GM23338 (cell line): ENCODE data around the gene RASA3. TPM values are rescaled to one million over a fixed set of nuclear protein-coding genes. Genes with fewer than 3 reads are reported as not detected.

ENCODE experiments used
- ATAC-seq: fragments of 200-7000 bp; cut with Tn5 transposase; 3 replicates; pipeline ENCODE4 v1.9.1; 2020
- DNase-seq: peaks from one replicate; pipeline ENCODE4 v3.0.0-alpha.2; 2015; ENCODE audit warnings: low spot score
- H2AFZ ChIP-seq: fragments of 200-600 bp; sonication (generic); 2 replicates; pipeline ENCODE4 v1.8.0; 2016; ENCODE audit warnings: antibody characterized with exemption, mild to moderate bottlenecking, moderate library complexity
- H3F3A ChIP-seq: fragments of 200-600 bp; sonication (generic); replicated peaks from 2 replicates; pipeline ENCODE4 v1.8.0; 2017; ENCODE audit warnings: antibody characterized with exemption, mixed run types, low read depth
- H3K27ac ChIP-seq: fragments of 200-600 bp; sonication (generic); 2 replicates; pipeline ENCODE4 v1.6.1; 2016; ENCODE audit warnings: low read depth
- H3K27me3 ChIP-seq: fragments of 200-600 bp; sonication (generic); 2 replicates; pipeline ENCODE4 v1.8.0; 2016; ENCODE audit warnings: mild to moderate bottlenecking, mixed run types, moderate library complexity; ENCODE audit not compliant: insufficient read depth
- H3K36me3 ChIP-seq: fragments of 200-600 bp; sonication (generic); 2 replicates; pipeline ENCODE4 v1.8.0; 2016; ENCODE audit warnings: mild to moderate bottlenecking; ENCODE audit not compliant: insufficient read depth
- H3K4me1 ChIP-seq: fragments of 200-600 bp; sonication (generic); 2 replicates; pipeline ENCODE4 v1.8.0; 2016; ENCODE audit warnings: mild to moderate bottlenecking, moderate library complexity; ENCODE audit not compliant: insufficient read depth
- H3K4me2 ChIP-seq: fragments of 200-600 bp; sonication (generic); 2 replicates; pipeline ENCODE4 v1.7.1; 2017; ENCODE audit warnings: mixed run types
- H3K4me3 ChIP-seq: fragments of 200-600 bp; sonication (generic); 2 replicates; pipeline ENCODE4 v1.6.1; 2016; ENCODE audit warnings: mixed run types
- H3K79me2 ChIP-seq: fragments of 200-600 bp; sonication (generic); replicated peaks from 2 replicates; pipeline ENCODE4 v1.8.0; 2017; ENCODE audit warnings: mild to moderate bottlenecking; ENCODE audit not compliant: insufficient read depth
- H3K9me2 ChIP-seq: fragments of 200-600 bp; sonication (generic); 2 replicates; pipeline ENCODE4 v1.8.0; 2017; ENCODE audit not compliant: insufficient read depth
- H4K20me1 ChIP-seq: fragments of 200-600 bp; sonication (generic); replicated peaks from 2 replicates; pipeline ENCODE4 v1.8.0; 2017; ENCODE audit warnings: mild to moderate bottlenecking; ENCODE audit not compliant: insufficient read depth
- H3K27ac Mint-ChIP-seq: 2 replicates; pipeline ENCODE4 v1.8.0; 2020; ENCODE audit warnings: inconsistent platforms, mild to moderate bottlenecking, moderate library complexity, mixed read lengths
- H3K27me3 Mint-ChIP-seq: 3 replicates; pipeline ENCODE4 v1.8.0; 2022; ENCODE audit warnings: low read depth, mild to moderate bottlenecking, moderate library complexity, mixed read lengths, inconsistent platforms; ENCODE audit not compliant: insufficient read depth, poor library complexity
- H3K36me3 Mint-ChIP-seq: 3 replicates; pipeline ENCODE4 v1.8.0; 2021; ENCODE audit warnings: low read depth, mild to moderate bottlenecking, inconsistent platforms, moderate library complexity, mixed read lengths
- H3K4me1 Mint-ChIP-seq: 3 replicates; pipeline ENCODE4 v1.8.0; 2020; ENCODE audit warnings: mild to moderate bottlenecking, inconsistent platforms, mixed read lengths
- H3K4me3 Mint-ChIP-seq: 3 replicates; pipeline ENCODE4 v1.8.0; 2021; ENCODE audit warnings: moderate library complexity, mild to moderate bottlenecking, inconsistent platforms, mixed read lengths
- H3K9me3 Mint-ChIP-seq: 3 replicates; pipeline ENCODE4 v1.8.0; 2020; ENCODE audit warnings: moderate library complexity, mild to moderate bottlenecking, inconsistent platforms, mixed read lengths
- CREB1 ChIP-seq: fragments of 250-450 bp; sonication (Bioruptor Pico); IDR thresholded peaks from 2 replicates; pipeline ENCODE4 v1.5.0; 2020; ENCODE audit warnings: low read depth, mild to moderate bottlenecking, moderate library complexity
- CTCF ChIP-seq, 2 experiments: fragments of 200-600 bp in 1 of 2; sonication (generic) in 1 of 2; conservative IDR thresholded peaks; 2 replicates each; pipeline versions ENCODE4 v1.5.1 to v1.6.1; 2016 to 2017; ENCODE audit warnings: antibody characterized with exemption in 2 of 2, low read depth in 2 of 2, mild to moderate bottlenecking in 2 of 2, moderate library complexity in 1 of 2
- EZH2 ChIP-seq: fragments of 200-600 bp; sonication (generic); IDR thresholded peaks from one replicate; pipeline ENCODE4 v1.8.0; 2017; ENCODE audit warnings: antibody characterized with exemption, mild to moderate bottlenecking, low read depth; ENCODE audit not compliant: unreplicated experiment
- EZH2phosphoT487 ChIP-seq: fragments of 200-600 bp; sonication (generic); IDR thresholded peaks from one replicate; pipeline ENCODE4 v1.8.1; 2018; ENCODE audit warnings: antibody characterized with exemption; ENCODE audit not compliant: unreplicated experiment
- NANOG ChIP-seq: IDR thresholded peaks from 2 replicates; pipeline ENCODE4 v1.6.1; 2016; ENCODE audit warnings: antibody characterized with exemption, borderline replicate concordance
- POLR2AphosphoS5 ChIP-seq: IDR thresholded peaks from 2 replicates; pipeline ENCODE4 v1.6.1; 2016; ENCODE audit warnings: antibody characterized with exemption, low read depth
- STAT1 ChIP-seq: IDR thresholded peaks from one replicate; pipeline ENCODE4 v1.6.1; 2016; ENCODE audit warnings: antibody characterized with exemption; ENCODE audit not compliant: unreplicated experiment
- ZNF114 ChIP-seq: fragments of 250-450 bp; sonication (Bioruptor Pico); IDR thresholded peaks from 2 replicates; pipeline ENCODE4 v1.5.0; 2020; ENCODE audit warnings: mild to moderate bottlenecking, moderate library complexity
- ZNF331 ChIP-seq: fragments of 250-450 bp; sonication (Bioruptor Pico); IDR thresholded peaks from 2 replicates; pipeline ENCODE4 v1.5.0; 2020; ENCODE audit warnings: low read depth, mild to moderate bottlenecking, moderate library complexity
- ZNF462 ChIP-seq: fragments of 250-450 bp; sonication (Bioruptor Pico); IDR thresholded peaks from 2 replicates; pipeline ENCODE4 v1.5.0; 2020; ENCODE audit warnings: mild to moderate bottlenecking, moderate library complexity
- polyA plus RNA-seq: library from polyadenylated mRNA; unstranded; fragments of >200 nt; fragmentation: Nextera tagmentation; extraction: Ambion mirVana; gene quantifications from 2 replicates; pipeline ENCODE4 v1.2.1, GENCODE V29; 2016
- total RNA-seq: library from RNA; depleted of rRNA; stranded (reverse); fragments of >200 nt; shearing (Covaris generic); gene quantifications from 2 replicates; pipeline ENCODE4 v1.2.3, GENCODE V29; 2014

Gene RASA3
- total and polyA plus RNA-seq, 2 experiments from 2014 or later: 11.2 to 20.7 TPM

GRCh38 chr13:113963376-113963775 lies 169.0 kb downstream of the RASA3 start (continued):
- TF ChIP-seq CTCF (conservative IDR thresholded peaks at IDR 0.05; ENCODE audit: low read depth in 2 of 2): no peak
- TF ChIP-seq POLR2AphosphoS5: no peak
- TF ChIP-seq EZH2: no peak
- TF ChIP-seq STAT1: no peak
- TF ChIP-seq EZH2phosphoT487: no peak
- no peak for TF ChIP-seq NANOG
- TF ChIP-seq ZNF114 (CRISPR knock-in tag): no peak

GRCh38 chr13:113962975-113963374 lies 169.4 kb downstream of the RASA3 start:
- Mint-ChIP-seq H3K4me3 (no peak overlapping the region), H3K27ac (no peak overlapping the region), H3K27me3 (peaks cover 14% of the 10 kb centered on the region), H3K9me3 (peaks cover 48% of the 10 kb centered on the region), H3K4me1 (no peaks in the 10 kb centered on the region), H3K36me3 (peaks cover 26% of the 10 kb centered on the region)
- ATAC-seq (no peak), DNase-seq (no peak)
- Histone ChIP-seq H3F3A (no peaks in the 10 kb centered on the region), H3K27me3 (no peaks in the 10 kb centered on the region), H3K79me2 (no peaks in the 10 kb centered on the region), H2AFZ (no peak overlapping the region), H4K20me1 (no peaks in the 10 kb centered on the region), H3K4me2 (no peak overlapping the region), H3K4me3 (no peak overlapping the region), H3K27ac (no peak overlapping the region), H3K9me2 (no peaks in the 10 kb centered on the region), H3K4me1 (no peaks in the 10 kb centered on the region), H3K36me3 (no peaks in the 10 kb centered on the region)
- no peak for TF ChIP-seq STAT1

- Histone ChIP-seq H3K4me1 (no peaks in the 10 kb centered on the region), H3K27me3 (no peaks in the 10 kb centered on the region), H3K9me2 (no peaks in the 10 kb centered on the region), H2AFZ (no peak overlapping the region), H3K27ac (no peak overlapping the region), H3K36me3 (no peaks in the 10 kb centered on the region), H3K4me3 (no peak overlapping the region), H4K20me1 (no peaks in the 10 kb centered on the region), H3K4me2 (no peak overlapping the region), H3K79me2 (no peaks in the 10 kb centered on the region), H3F3A (no peaks in the 10 kb centered on the region)
- H3K27me3 Mint-ChIP-seq: peaks cover 15% of the 10 kb centered on the region
- no peak for ATAC-seq
- H3K27ac Mint-ChIP-seq: no peak overlapping the region
- H3K9me3 Mint-ChIP-seq: peaks cover 54% of the 10 kb centered on the region
- DNase-seq: no peak
- peaks cover 32% of the 10 kb centered on the region for H3K36me3 Mint-ChIP-seq
- H3K4me1 Mint-ChIP-seq: no peaks in the 10 kb centered on the region
- H3K4me3 Mint-ChIP-seq: no peak overlapping the region
- TF ChIP-seq EZH2phosphoT487: no peak
- no peak for TF ChIP-seq CREB1 (CRISPR knock-in tag)
- TF ChIP-seq NANOG: no peak
- no peak for TF ChIP-seq POLR2AphosphoS5
- no peak for TF ChIP-seq ZNF462 (CRISPR knock-in tag)
- TF ChIP-seq ZNF331 (CRISPR knock-in tag): no peak
- no peak for TF ChIP-seq STAT1
Measured at GRCh38 chr13:113962386-113962785, 170.0 kb downstream of the RASA3 start.
